GM23338 (cell line): ENCODE data around the gene KCNN3. TPM values are rescaled to one million over a fixed set of nuclear protein-coding genes. Genes with fewer than 3 reads are reported as not detected.

Source experiments
- ATAC-seq: fragments of 200-7000 bp; cut with Tn5 transposase; 3 replicates; pipeline ENCODE4 v1.9.1; 2020
- DNase-seq: peaks from one replicate; pipeline ENCODE4 v3.0.0-alpha.2; 2015; ENCODE audit warnings: low spot score
- H2AFZ ChIP-seq: fragments of 200-600 bp; sonication (generic); 2 replicates; pipeline ENCODE4 v1.8.0; 2016; ENCODE audit warnings: antibody characterized with exemption, mild to moderate bottlenecking, moderate library complexity
- H3F3A ChIP-seq: fragments of 200-600 bp; sonication (generic); replicated peaks from 2 replicates; pipeline ENCODE4 v1.8.0; 2017; ENCODE audit warnings: antibody characterized with exemption, mixed run types, low read depth
- H3K27ac ChIP-seq: fragments of 200-600 bp; sonication (generic); 2 replicates; pipeline ENCODE4 v1.6.1; 2016; ENCODE audit warnings: low read depth
- H3K27me3 ChIP-seq: fragments of 200-600 bp; sonication (generic); 2 replicates; pipeline ENCODE4 v1.8.0; 2016; ENCODE audit warnings: mild to moderate bottlenecking, mixed run types, moderate library complexity; ENCODE audit not compliant: insufficient read depth
- H3K36me3 ChIP-seq: fragments of 200-600 bp; sonication (generic); 2 replicates; pipeline ENCODE4 v1.8.0; 2016; ENCODE audit warnings: mild to moderate bottlenecking; ENCODE audit not compliant: insufficient read depth
- H3K4me1 ChIP-seq: fragments of 200-600 bp; sonication (generic); 2 replicates; pipeline ENCODE4 v1.8.0; 2016; ENCODE audit warnings: mild to moderate bottlenecking, moderate library complexity; ENCODE audit not compliant: insufficient read depth
- H3K4me2 ChIP-seq: fragments of 200-600 bp; sonication (generic); 2 replicates; pipeline ENCODE4 v1.7.1; 2017; ENCODE audit warnings: mixed run types
- H3K4me3 ChIP-seq: fragments of 200-600 bp; sonication (generic); 2 replicates; pipeline ENCODE4 v1.6.1; 2016; ENCODE audit warnings: mixed run types
- H3K79me2 ChIP-seq: fragments of 200-600 bp; sonication (generic); replicated peaks from 2 replicates; pipeline ENCODE4 v1.8.0; 2017; ENCODE audit warnings: mild to moderate bottlenecking; ENCODE audit not compliant: insufficient read depth
- H3K9me2 ChIP-seq: fragments of 200-600 bp; sonication (generic); 2 replicates; pipeline ENCODE4 v1.8.0; 2017; ENCODE audit not compliant: insufficient read depth
- H4K20me1 ChIP-seq: fragments of 200-600 bp; sonication (generic); replicated peaks from 2 replicates; pipeline ENCODE4 v1.8.0; 2017; ENCODE audit warnings: mild to moderate bottlenecking; ENCODE audit not compliant: insufficient read depth
- H3K27ac Mint-ChIP-seq: 2 replicates; pipeline ENCODE4 v1.8.0; 2020; ENCODE audit warnings: inconsistent platforms, mild to moderate bottlenecking, moderate library complexity, mixed read lengths
- H3K27me3 Mint-ChIP-seq: 3 replicates; pipeline ENCODE4 v1.8.0; 2022; ENCODE audit warnings: low read depth, mild to moderate bottlenecking, moderate library complexity, mixed read lengths, inconsistent platforms; ENCODE audit not compliant: insufficient read depth, poor library complexity
- H3K36me3 Mint-ChIP-seq: 3 replicates; pipeline ENCODE4 v1.8.0; 2021; ENCODE audit warnings: low read depth, mild to moderate bottlenecking, inconsistent platforms, moderate library complexity, mixed read lengths
- H3K4me1 Mint-ChIP-seq: 3 replicates; pipeline ENCODE4 v1.8.0; 2020; ENCODE audit warnings: mild to moderate bottlenecking, inconsistent platforms, mixed read lengths
- H3K4me3 Mint-ChIP-seq: 3 replicates; pipeline ENCODE4 v1.8.0; 2021; ENCODE audit warnings: moderate library complexity, mild to moderate bottlenecking, inconsistent platforms, mixed read lengths
- H3K9me3 Mint-ChIP-seq: 3 replicates; pipeline ENCODE4 v1.8.0; 2020; ENCODE audit warnings: moderate library complexity, mild to moderate bottlenecking, inconsistent platforms, mixed read lengths
- CREB1 ChIP-seq: fragments of 250-450 bp; sonication (Bioruptor Pico); IDR thresholded peaks from 2 replicates; pipeline ENCODE4 v1.5.0; 2020; ENCODE audit warnings: low read depth, mild to moderate bottlenecking, moderate library complexity
- EZH2 ChIP-seq: fragments of 200-600 bp; sonication (generic); IDR thresholded peaks from one replicate; pipeline ENCODE4 v1.8.0; 2017; ENCODE audit warnings: antibody characterized with exemption, mild to moderate bottlenecking, low read depth; ENCODE audit not compliant: unreplicated experiment
- EZH2phosphoT487 ChIP-seq: fragments of 200-600 bp; sonication (generic); IDR thresholded peaks from one replicate; pipeline ENCODE4 v1.8.1; 2018; ENCODE audit warnings: antibody characterized with exemption; ENCODE audit not compliant: unreplicated experiment
- JUNB ChIP-seq: IDR thresholded peaks from one replicate; pipeline ENCODE4 v1.6.1; 2016; ENCODE audit warnings: antibody characterized with exemption; ENCODE audit not compliant: unreplicated experiment
- NANOG ChIP-seq: IDR thresholded peaks from 2 replicates; pipeline ENCODE4 v1.6.1; 2016; ENCODE audit warnings: antibody characterized with exemption, borderline replicate concordance
- POLR2AphosphoS5 ChIP-seq: IDR thresholded peaks from 2 replicates; pipeline ENCODE4 v1.6.1; 2016; ENCODE audit warnings: antibody characterized with exemption, low read depth
- STAT1 ChIP-seq: IDR thresholded peaks from one replicate; pipeline ENCODE4 v1.6.1; 2016; ENCODE audit warnings: antibody characterized with exemption; ENCODE audit not compliant: unreplicated experiment
- ZNF114 ChIP-seq: fragments of 250-450 bp; sonication (Bioruptor Pico); IDR thresholded peaks from 2 replicates; pipeline ENCODE4 v1.5.0; 2020; ENCODE audit warnings: mild to moderate bottlenecking, moderate library complexity
- ZNF331 ChIP-seq: fragments of 250-450 bp; sonication (Bioruptor Pico); IDR thresholded peaks from 2 replicates; pipeline ENCODE4 v1.5.0; 2020; ENCODE audit warnings: low read depth, mild to moderate bottlenecking, moderate library complexity
- polyA plus RNA-seq: library from polyadenylated mRNA; unstranded; fragments of >200 nt; fragmentation: Nextera tagmentation; extraction: Ambion mirVana; gene quantifications from 2 replicates; pipeline ENCODE4 v1.2.1, GENCODE V29; 2016
- total RNA-seq: library from RNA; depleted of rRNA; stranded (reverse); fragments of >200 nt; shearing (Covaris generic); gene quantifications from 2 replicates; pipeline ENCODE4 v1.2.3, GENCODE V29; 2014
- TF ChIP-seq, protein P1 (sequence below): IDR thresholded peaks from 2 replicates; pipeline ENCODE4 v1.6.1; 2016; ENCODE audit warnings: antibody characterized with exemption
- TF ChIP-seq, protein P2 (sequence below), 2 experiments: fragments of 200-600 bp in 1 of 2; sonication (generic) in 1 of 2; conservative IDR thresholded peaks; 2 replicates each; pipeline versions ENCODE4 v1.5.1 to v1.6.1; 2016 to 2017; ENCODE audit warnings: antibody characterized with exemption in 2 of 2, low read depth in 2 of 2, mild to moderate bottlenecking in 2 of 2, moderate library complexity in 1 of 2
- TF ChIP-seq, protein P3 (sequence below): IDR thresholded peaks from one replicate; pipeline ENCODE4 v1.6.1; 2018; ENCODE audit warnings: antibody characterized with exemption; ENCODE audit not compliant: unreplicated experiment
- TF ChIP-seq, protein P4 (sequence below): fragments of 250-450 bp; sonication (Bioruptor Pico); IDR thresholded peaks from 2 replicates; pipeline ENCODE4 v1.5.0; 2020; ENCODE audit warnings: mild to moderate bottlenecking, moderate library complexity

KCNN3 gene
- total and polyA plus RNA-seq, 2 experiments from 2014 or later: 1.9 to 3.0 TPM

DNA sequence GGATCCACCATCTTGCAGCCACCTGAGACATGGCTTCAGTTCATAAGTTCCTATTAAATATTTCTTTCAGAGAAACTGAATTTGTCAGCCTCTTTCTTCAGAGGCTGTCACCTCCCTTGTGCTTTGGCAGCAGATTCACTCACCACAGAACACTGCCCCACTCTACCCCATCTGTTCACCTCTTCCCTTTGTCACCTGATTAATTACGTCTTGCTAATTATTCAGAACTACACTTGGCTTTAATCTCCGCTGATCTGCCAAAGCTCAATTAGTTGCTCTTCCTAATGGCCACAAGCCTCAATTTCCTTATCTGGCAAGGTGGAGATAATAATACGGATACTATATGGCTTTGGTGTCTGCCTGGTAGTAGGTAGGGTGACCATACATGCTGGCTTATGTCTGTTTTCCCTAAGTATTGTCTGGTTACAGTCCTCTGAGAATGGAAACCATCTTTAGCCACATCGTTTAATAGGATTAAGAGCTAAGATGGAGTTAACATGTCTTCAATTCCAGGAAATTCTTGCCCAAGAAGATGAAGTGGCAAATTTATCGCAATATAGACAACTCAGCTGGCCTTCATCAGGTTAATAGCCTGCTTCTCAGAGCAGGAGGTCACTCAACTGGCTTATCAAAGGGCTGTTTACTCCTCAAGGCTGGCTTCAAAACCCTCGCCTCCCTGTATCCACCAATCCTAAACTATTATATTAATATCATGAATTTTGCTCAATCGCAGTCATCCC, 203.9 kb downstream of the KCNN3 start:
- Histone ChIP-seq H4K20me1 (no peaks in the 10 kb centered on the region), H2AFZ (no peak overlapping the region), H3K4me1 (no peaks in the 10 kb centered on the region), H3K79me2 (no peaks in the 10 kb centered on the region), H3K27ac (no peak overlapping the region), H3K36me3 (no peaks in the 10 kb centered on the region), H3K27me3 (no peaks in the 10 kb centered on the region), H3K9me2 (no peaks in the 10 kb centered on the region), H3F3A (no peaks in the 10 kb centered on the region), H3K4me3 (no peak overlapping the region), H3K4me2 (no peak overlapping the region)
- peaks cover 5% of the 10 kb centered on the region for H3K27me3 Mint-ChIP-seq
- no peak for TF ChIP-seq CREB1
- no peak for TF ChIP-seq NANOG
- no peak for TF ChIP-seq EZH2
- TF ChIP-seq, protein P1, sequence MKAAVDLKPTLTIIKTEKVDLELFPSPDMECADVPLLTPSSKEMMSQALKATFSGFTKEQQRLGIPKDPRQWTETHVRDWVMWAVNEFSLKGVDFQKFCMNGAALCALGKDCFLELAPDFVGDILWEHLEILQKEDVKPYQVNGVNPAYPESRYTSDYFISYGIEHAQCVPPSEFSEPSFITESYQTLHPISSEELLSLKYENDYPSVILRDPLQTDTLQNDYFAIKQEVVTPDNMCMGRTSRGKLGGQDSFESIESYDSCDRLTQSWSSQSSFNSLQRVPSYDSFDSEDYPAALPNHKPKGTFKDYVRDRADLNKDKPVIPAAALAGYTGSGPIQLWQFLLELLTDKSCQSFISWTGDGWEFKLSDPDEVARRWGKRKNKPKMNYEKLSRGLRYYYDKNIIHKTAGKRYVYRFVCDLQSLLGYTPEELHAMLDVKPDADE: no peak
- no peak for TF ChIP-seq STAT1
- no peak for TF ChIP-seq ZNF114 (CRISPR knock-in tag)
- TF ChIP-seq, protein P2, sequence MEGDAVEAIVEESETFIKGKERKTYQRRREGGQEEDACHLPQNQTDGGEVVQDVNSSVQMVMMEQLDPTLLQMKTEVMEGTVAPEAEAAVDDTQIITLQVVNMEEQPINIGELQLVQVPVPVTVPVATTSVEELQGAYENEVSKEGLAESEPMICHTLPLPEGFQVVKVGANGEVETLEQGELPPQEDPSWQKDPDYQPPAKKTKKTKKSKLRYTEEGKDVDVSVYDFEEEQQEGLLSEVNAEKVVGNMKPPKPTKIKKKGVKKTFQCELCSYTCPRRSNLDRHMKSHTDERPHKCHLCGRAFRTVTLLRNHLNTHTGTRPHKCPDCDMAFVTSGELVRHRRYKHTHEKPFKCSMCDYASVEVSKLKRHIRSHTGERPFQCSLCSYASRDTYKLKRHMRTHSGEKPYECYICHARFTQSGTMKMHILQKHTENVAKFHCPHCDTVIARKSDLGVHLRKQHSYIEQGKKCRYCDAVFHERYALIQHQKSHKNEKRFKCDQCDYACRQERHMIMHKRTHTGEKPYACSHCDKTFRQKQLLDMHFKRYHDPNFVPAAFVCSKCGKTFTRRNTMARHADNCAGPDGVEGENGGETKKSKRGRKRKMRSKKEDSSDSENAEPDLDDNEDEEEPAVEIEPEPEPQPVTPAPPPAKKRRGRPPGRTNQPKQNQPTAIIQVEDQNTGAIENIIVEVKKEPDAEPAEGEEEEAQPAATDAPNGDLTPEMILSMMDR (conservative IDR thresholded peaks at IDR 0.05; ENCODE audit: low read depth in 2 of 2): no peak
- TF ChIP-seq, protein P3, sequence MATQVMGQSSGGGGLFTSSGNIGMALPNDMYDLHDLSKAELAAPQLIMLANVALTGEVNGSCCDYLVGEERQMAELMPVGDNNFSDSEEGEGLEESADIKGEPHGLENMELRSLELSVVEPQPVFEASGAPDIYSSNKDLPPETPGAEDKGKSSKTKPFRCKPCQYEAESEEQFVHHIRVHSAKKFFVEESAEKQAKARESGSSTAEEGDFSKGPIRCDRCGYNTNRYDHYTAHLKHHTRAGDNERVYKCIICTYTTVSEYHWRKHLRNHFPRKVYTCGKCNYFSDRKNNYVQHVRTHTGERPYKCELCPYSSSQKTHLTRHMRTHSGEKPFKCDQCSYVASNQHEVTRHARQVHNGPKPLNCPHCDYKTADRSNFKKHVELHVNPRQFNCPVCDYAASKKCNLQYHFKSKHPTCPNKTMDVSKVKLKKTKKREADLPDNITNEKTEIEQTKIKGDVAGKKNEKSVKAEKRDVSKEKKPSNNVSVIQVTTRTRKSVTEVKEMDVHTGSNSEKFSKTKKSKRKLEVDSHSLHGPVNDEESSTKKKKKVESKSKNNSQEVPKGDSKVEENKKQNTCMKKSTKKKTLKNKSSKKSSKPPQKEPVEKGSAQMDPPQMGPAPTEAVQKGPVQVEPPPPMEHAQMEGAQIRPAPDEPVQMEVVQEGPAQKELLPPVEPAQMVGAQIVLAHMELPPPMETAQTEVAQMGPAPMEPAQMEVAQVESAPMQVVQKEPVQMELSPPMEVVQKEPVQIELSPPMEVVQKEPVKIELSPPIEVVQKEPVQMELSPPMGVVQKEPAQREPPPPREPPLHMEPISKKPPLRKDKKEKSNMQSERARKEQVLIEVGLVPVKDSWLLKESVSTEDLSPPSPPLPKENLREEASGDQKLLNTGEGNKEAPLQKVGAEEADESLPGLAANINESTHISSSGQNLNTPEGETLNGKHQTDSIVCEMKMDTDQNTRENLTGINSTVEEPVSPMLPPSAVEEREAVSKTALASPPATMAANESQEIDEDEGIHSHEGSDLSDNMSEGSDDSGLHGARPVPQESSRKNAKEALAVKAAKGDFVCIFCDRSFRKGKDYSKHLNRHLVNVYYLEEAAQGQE: no peak
- no peak for TF ChIP-seq EZH2phosphoT487
- TF ChIP-seq JUNB: no peak
- no peak for TF ChIP-seq POLR2AphosphoS5
- TF ChIP-seq ZNF331: no peak
- TF ChIP-seq, protein P4, sequence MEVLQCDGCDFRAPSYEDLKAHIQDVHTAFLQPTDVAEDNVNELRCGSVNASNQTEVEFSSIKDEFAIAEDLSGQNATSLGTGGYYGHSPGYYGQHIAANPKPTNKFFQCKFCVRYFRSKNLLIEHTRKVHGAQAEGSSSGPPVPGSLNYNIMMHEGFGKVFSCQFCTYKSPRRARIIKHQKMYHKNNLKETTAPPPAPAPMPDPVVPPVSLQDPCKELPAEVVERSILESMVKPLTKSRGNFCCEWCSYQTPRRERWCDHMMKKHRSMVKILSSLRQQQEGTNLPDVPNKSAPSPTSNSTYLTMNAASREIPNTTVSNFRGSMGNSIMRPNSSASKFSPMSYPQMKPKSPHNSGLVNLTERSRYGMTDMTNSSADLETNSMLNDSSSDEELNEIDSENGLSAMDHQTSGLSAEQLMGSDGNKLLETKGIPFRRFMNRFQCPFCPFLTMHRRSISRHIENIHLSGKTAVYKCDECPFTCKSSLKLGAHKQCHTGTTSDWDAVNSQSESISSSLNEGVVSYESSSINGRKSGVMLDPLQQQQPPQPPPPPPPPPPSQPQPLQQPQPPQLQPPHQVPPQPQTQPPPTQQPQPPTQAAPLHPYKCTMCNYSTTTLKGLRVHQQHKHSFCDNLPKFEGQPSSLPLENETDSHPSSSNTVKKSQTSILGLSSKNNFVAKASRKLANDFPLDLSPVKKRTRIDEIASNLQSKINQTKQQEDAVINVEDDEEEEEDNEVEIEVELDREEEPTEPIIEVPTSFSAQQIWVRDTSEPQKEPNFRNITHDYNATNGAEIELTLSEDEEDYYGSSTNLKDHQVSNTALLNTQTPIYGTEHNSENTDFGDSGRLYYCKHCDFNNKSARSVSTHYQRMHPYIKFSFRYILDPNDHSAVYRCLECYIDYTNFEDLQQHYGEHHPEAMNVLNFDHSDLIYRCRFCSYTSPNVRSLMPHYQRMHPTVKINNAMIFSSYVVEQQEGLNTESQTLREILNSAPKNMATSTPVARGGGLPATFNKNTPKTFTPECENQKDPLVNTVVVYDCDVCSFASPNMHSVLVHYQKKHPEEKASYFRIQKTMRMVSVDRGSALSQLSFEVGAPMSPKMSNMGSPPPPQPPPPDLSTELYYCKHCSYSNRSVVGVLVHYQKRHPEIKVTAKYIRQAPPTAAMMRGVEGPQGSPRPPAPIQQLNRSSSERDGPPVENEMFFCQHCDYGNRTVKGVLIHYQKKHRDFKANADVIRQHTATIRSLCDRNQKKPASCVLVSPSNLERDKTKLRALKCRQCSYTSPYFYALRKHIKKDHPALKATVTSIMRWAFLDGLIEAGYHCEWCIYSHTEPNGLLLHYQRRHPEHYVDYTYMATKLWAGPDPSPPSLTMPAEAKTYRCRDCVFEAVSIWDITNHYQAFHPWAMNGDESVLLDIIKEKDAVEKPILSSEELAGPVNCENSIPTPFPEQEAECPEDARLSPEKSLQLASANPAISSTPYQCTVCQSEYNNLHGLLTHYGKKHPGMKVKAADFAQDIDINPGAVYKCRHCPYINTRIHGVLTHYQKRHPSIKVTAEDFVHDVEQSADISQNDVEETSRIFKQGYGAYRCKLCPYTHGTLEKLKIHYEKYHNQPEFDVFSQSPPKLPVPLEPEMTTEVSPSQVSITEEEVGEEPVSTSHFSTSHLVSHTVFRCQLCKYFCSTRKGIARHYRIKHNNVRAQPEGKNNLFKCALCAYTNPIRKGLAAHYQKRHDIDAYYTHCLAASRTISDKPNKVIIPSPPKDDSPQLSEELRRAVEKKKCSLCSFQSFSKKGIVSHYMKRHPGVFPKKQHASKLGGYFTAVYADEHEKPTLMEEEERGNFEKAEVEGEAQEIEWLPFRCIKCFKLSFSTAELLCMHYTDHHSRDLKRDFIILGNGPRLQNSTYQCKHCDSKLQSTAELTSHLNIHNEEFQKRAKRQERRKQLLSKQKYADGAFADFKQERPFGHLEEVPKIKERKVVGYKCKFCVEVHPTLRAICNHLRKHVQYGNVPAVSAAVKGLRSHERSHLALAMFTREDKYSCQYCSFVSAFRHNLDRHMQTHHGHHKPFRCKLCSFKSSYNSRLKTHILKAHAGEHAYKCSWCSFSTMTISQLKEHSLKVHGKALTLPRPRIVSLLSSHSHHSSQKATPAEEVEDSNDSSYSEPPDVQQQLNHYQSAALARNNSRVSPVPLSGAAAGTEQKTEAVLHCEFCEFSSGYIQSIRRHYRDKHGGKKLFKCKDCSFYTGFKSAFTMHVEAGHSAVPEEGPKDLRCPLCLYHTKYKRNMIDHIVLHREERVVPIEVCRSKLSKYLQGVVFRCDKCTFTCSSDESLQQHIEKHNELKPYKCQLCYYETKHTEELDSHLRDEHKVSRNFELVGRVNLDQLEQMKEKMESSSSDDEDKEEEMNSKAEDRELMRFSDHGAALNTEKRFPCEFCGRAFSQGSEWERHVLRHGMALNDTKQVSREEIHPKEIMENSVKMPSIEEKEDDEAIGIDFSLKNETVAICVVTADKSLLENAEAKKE: no peak
- no peak overlapping the region for H3K4me3 Mint-ChIP-seq
- no peak for ATAC-seq
- H3K27ac Mint-ChIP-seq: no peak overlapping the region
- H3K9me3 Mint-ChIP-seq: no peaks in the 10 kb centered on the region
- H3K4me1 Mint-ChIP-seq: no peaks in the 10 kb centered on the region
- DNase-seq: no peak
- no peaks in the 10 kb centered on the region for H3K36me3 Mint-ChIP-seq
